GM19397 (cell line): ENCODE data around the gene DNAJC7.
"Not testable (repeated sequence)": the region's sequence is repeated elsewhere in the genome, so short reads cannot be mapped to it uniquely, and the experiment has no call there.

ENCODE experiments used
- ATAC-seq: cut with Tn5 transposase; IDR thresholded peaks from one replicate; pipeline ENCODE4 v1.9.1; 2021; ENCODE audit warnings: mild to moderate bottlenecking, moderate library complexity; ENCODE audit not compliant: unreplicated experiment

DNAJC7 gene

GRCh38 chr17:42042598-42043319 is 25.5 kb upstream of the DNAJC7 start:
- no peak for ATAC-seq

- ATAC-seq: no peak
These were observed 24.4 kb upstream of the DNAJC7 start for GRCh38 chr17:42041619-42042018.

GRCh38 chr17:42040818-42041217 is 23.6 kb upstream of the DNAJC7 start:
- ATAC-seq: no peak

- ATAC-seq: no peak
These were observed 22.8 kb upstream of the DNAJC7 start for GRCh38 chr17:42039794-42040763.

GRCh38 chr17:42038221-42038973 is 21.2 kb upstream of the DNAJC7 start:
- no peak for ATAC-seq

- ATAC-seq: no peak
These were observed 16.8 kb upstream of the DNAJC7 start for GRCh38 chr17:42034059-42034458.

- no peak for ATAC-seq
These were observed 14.3 kb upstream of the DNAJC7 start for GRCh38 chr17:42031584-42031983.

- no peak for ATAC-seq
These were observed 11.5 kb upstream of the DNAJC7 start for GRCh38 chr17:42028791-42029127.

GRCh38 chr17:42027961-42028790 is 10.9 kb upstream of the DNAJC7 start:
- ATAC-seq: no peak

GRCh38 chr17:42027590-42027889 is 10.3 kb upstream of the DNAJC7 start:
- ATAC-seq: no peak

GRCh38 chr17:42026857-42027589 is 9.8 kb upstream of the DNAJC7 start:
- ATAC-seq: no peak

GRCh38 chr17:42025936-42026335 is 8.7 kb upstream of the DNAJC7 start:
- ATAC-seq: no peak

- ATAC-seq: no peak
These were observed 7.9 kb upstream of the DNAJC7 start for GRCh38 chr17:42025191-42025579.

- ATAC-seq: no peak
These were observed 6.5 kb upstream of the DNAJC7 start for GRCh38 chr17:42023524-42024349.

- ATAC-seq: not testable (repeated sequence)
These were observed 3.6 kb upstream of the DNAJC7 start for GRCh38 chr17:42020845-42021244.

- peak; percentile 54 for ATAC-seq
These were observed 2.5 kb upstream of the DNAJC7 start, which contains the start of gene NKIRAS2 for GRCh38 chr17:42019509-42020404. Gene NKIRAS2 (plus strand): TSS chr17:42020090. CDS start chr17:42021578, 1,488 bp downstream.

GRCh38 chr17:42018988-42019387 is 1.7 kb upstream of the DNAJC7 start:
- no peak for ATAC-seq

GRCh38 chr17:42018339-42018738 is 1.1 kb upstream of the DNAJC7 start:
- no peak for ATAC-seq
